Spleen (tissue), 7 donors: ENCODE measurements around the gene CD58.

ENCODE experiments used
- CTCF ChIP-seq, 11 experiments: fragments of 200-600 bp in 7 of 11; fragments of 450-650 bp in 4 of 11; sonication (generic) in 4 of 11; IDR thresholded peaks in 8 of 11; conservative IDR thresholded peaks in 3 of 11; 1 replicate in 7 of 11; 2 replicates in 4 of 11; pipeline versions ENCODE4 v1.4.0 to v1.8.0; 2016 to 2021; ENCODE audit warnings: antibody characterized with exemption in 11 of 11, inconsistent platforms in 4 of 11, mild to moderate bottlenecking in 1 of 11
- POLR2A ChIP-seq, 3 donors: fragments of 450-650 bp; IDR thresholded peaks; one replicate each; pipeline ENCODE4 v1.5.1; 2017; ENCODE audit warnings: antibody characterized with exemption in 3 of 3, mild to moderate bottlenecking in 1 of 3
- donor health status: DM: no; HTN: no; CAD: no; lungs with moderate emphysema.
- donor health status: DM: no; HTN: no; CAD: no.
- donor health status: DM: no; HTN: no; CAD: no.

GRCh38 chr1:116585886-116586285, 15.1 kb upstream of the CD58 start:
- TF ChIP-seq CTCF (IDR thresholded peaks at IDR 0.05 in 8 of 11, conservative IDR thresholded peaks at IDR 0.05 in 3 of 11): no peak
- no peak for TF ChIP-seq POLR2A (IDR thresholded peaks at IDR 0.05)
